ENCODE data around the gene ZC3H8. TPM values are rescaled to one million over a fixed set of nuclear protein-coding genes. Genes with fewer than 3 reads are reported as not detected.

The ZC3H8 gene
- total RNA-seq, 1 donor from 2014 or later = 15.7 TPM

DNA sequence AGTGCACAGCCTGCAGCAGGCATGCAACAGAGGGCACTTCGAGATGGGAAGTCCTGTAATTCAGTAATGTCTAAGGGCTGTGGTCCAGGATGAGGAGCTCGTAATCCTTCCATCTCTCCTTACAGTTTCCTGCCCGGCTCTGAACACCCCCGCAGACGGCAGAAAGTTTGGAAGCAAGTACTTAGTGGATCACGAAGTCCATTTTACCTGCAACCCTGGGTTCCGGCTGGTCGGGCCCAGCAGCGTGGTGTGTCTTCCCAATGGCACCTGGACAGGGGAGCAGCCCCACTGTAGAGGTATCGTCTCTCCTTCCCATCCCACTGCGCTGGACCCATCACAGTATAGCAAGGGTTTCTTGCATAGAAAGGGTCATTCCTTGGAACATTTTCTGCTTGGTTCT, 90.0 kb downstream of the ZC3H8 start:
- Histone ChIP-seq H3K4me1 (no peaks in the 10 kb centered on the region), H3K27me3 (no peaks in the 10 kb centered on the region), H3K4me3 (no peak overlapping the region), H3K36me3 (no peaks in the 10 kb centered on the region), H3K9me3 (no peaks in the 10 kb centered on the region), H3K27ac (no peak overlapping the region)
- intact Hi-C loops (cut with DNase I) = no loop called here
- TF ChIP-seq POLR2A (IDR thresholded peaks at IDR 0.05) = no peak
- TF ChIP-seq CTCF (IDR thresholded peaks at IDR 0.05) = no peak
- no peak for TF ChIP-seq POLR2AphosphoS5 (IDR thresholded peaks at IDR 0.05; ENCODE audit: insufficient read depth in 1 of 2, low read depth in 1 of 2)
- DNase-seq (ENCODE audit: extremely low spot score in 2 of 2) = no peak

DNA sequence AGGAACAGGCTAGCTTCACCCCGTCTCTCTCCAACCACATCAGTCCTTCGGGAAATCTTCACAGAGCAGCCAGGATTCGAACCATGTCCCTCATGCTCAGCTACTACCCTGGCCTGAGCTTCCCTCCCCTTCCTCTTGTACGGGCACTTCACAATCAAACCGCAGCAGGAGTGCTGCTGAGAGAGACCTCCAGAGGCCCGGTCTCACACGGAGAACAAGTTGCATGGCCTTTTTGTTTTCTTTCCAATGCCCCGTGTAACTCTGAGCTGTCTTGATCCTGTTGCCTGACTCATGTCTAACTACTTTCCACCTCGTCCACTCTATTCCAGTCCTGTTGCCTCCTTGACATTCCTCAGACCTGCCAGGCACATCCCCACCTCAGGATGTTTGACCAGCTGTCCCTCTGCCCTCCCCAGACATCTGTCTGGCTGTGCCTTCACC, 91.3 kb downstream of the ZC3H8 start:
- TF ChIP-seq POLR2AphosphoS5 (IDR thresholded peaks at IDR 0.05; ENCODE audit: insufficient read depth in 1 of 2, low read depth in 1 of 2) (no peak), CTCF (IDR thresholded peaks at IDR 0.05) (no peak), POLR2A (IDR thresholded peaks at IDR 0.05) (no peak)
- intact Hi-C loops (cut with DNase I) = no loop called here
- H3K27ac ChIP-seq = no peak overlapping the region
- no peaks in the 10 kb centered on the region for H3K36me3 ChIP-seq
- no peak overlapping the region for H3K4me3 ChIP-seq
- no peaks in the 10 kb centered on the region for H3K27me3 ChIP-seq
- H3K9me3 ChIP-seq = no peaks in the 10 kb centered on the region
- no peaks in the 10 kb centered on the region for H3K4me1 ChIP-seq
- DNase-seq (ENCODE audit: extremely low spot score in 2 of 2) = no peak

DNA sequence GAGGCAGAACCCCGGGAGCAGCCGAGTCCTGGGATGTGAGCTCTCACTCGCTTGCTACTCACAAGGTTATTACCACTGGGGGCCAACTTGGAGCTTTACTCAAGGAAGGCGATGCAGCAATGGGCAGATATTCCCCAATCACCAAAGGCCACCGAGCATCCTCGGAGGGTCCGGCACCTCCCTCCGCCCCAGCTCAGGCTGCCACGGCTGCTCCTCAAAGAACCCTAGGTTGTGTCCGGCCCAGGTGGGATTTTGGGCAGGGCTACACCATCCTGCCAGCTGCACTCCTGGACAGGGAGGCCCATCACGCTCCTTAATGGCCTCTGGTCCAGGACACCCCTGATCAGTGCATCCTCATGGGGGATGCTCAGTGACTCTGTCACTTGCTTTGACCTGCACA, 91.9 kb downstream of the ZC3H8 start:
- H3K9me3 ChIP-seq = no peaks in the 10 kb centered on the region
- no peak overlapping the region for H3K27ac ChIP-seq
- TF ChIP-seq CTCF (IDR thresholded peaks at IDR 0.05) (no peak), POLR2A (IDR thresholded peaks at IDR 0.05) (no peak), POLR2AphosphoS5 (IDR thresholded peaks at IDR 0.05; ENCODE audit: insufficient read depth in 1 of 2, low read depth in 1 of 2) (no peak)
- H3K4me1 ChIP-seq = no peaks in the 10 kb centered on the region
- H3K4me3 ChIP-seq = no peak overlapping the region
- intact Hi-C loops (cut with DNase I) = no loop called here
- H3K27me3 ChIP-seq = no peaks in the 10 kb centered on the region
- no peaks in the 10 kb centered on the region for H3K36me3 ChIP-seq
- no peak for DNase-seq (ENCODE audit: extremely low spot score in 2 of 2)

- no peaks in the 10 kb centered on the region for H3K27me3 ChIP-seq
- intact Hi-C loops (cut with DNase I) = no loop called here
- no peaks in the 10 kb centered on the region for H3K9me3 ChIP-seq
- H3K4me3 ChIP-seq = no peak overlapping the region
- TF ChIP-seq POLR2A (IDR thresholded peaks at IDR 0.05) (no peak), POLR2AphosphoS5 (IDR thresholded peaks at IDR 0.05; ENCODE audit: insufficient read depth in 1 of 2, low read depth in 1 of 2) (no peak), CTCF (IDR thresholded peaks at IDR 0.05) (no peak)
- no peak for DNase-seq (ENCODE audit: extremely low spot score in 2 of 2)
- H3K36me3 ChIP-seq = no peaks in the 10 kb centered on the region
- no peak overlapping the region for H3K27ac ChIP-seq
- no peaks in the 10 kb centered on the region for H3K4me1 ChIP-seq
Observed at GRCh38 chr2:112162341-112162740, 92.5 kb downstream of the ZC3H8 start.

Other genes starting within 250 kb of the ZC3H8 start
- 18.9 TPM for gene TMEM87B, start 199.8 kb downstream of the ZC3H8 start, total RNA-seq
- gene FBLN7, start 116.7 kb downstream of the ZC3H8 start, total RNA-seq = 11.5 TPM
- 12.0 TPM for gene ZC3H6, start 20.6 kb upstream of the ZC3H8 start, total RNA-seq
- 26.3 TPM for gene RGPD8, start 178.6 kb upstream of the ZC3H8 start, total RNA-seq
- gene TTL, start 227.1 kb upstream of the ZC3H8 start, total RNA-seq = 11.0 TPM